SJSA1 (cell line): Measurements from ENCODE around the gene PARG. TPM values are rescaled to one million over a fixed set of nuclear protein-coding genes. Genes with fewer than 3 reads are reported as not detected.
"Not testable (repeated sequence)": the region's sequence is repeated elsewhere in the genome, so short reads cannot be mapped to it uniquely, and the experiment has no call there.

Experiments used
- DNase-seq, 2 experiments: peaks; one replicate each; pipeline ENCODE4 v3.0.0-alpha.2; 2015 to 2020; ENCODE audit warnings: low spot score in 2 of 2, low read depth in 1 of 2
- H3K27ac ChIP-seq: fragments of 250-450 bp; sonication (Bioruptor Pico); 2 replicates; pipeline ENCODE4 v1.5.1; 2020; ENCODE audit warnings: mild to moderate bottlenecking, moderate library complexity
- H3K27me3 ChIP-seq: fragments of 250-450 bp; sonication (Bioruptor Pico); replicated peaks from 2 replicates; pipeline ENCODE4 v1.5.1; 2020; ENCODE audit warnings: mild to moderate bottlenecking, moderate library complexity
- H3K36me3 ChIP-seq: fragments of 250-450 bp; sonication (Bioruptor Pico); 2 replicates; pipeline ENCODE4 v1.5.1; 2020; ENCODE audit warnings: mild to moderate bottlenecking
- H3K4me1 ChIP-seq: fragments of 250-450 bp; sonication (Bioruptor Pico); replicated peaks from 2 replicates; pipeline ENCODE4 v1.6.1; 2021; ENCODE audit warnings: mild to moderate bottlenecking
- H3K4me3 ChIP-seq: fragments of 250-450 bp; sonication (Bioruptor Pico); 2 replicates; pipeline ENCODE4 v1.5.1; 2020; ENCODE audit warnings: mild to moderate bottlenecking
- H3K9me3 ChIP-seq: fragments of 250-450 bp; sonication (Bioruptor Pico); replicated peaks from 2 replicates; pipeline ENCODE4 v1.5.1; 2020; ENCODE audit warnings: mild to moderate bottlenecking
- total RNA-seq: library from RNA; depleted of rRNA; stranded (reverse); fragments of >200 nt; shearing (Covaris generic); gene quantifications from 2 replicates; pipeline ENCODE4 v1.2.3, GENCODE V29; 2014; rRNA removed

PARG gene
- total RNA-seq, result 31.0 and 38.1 TPM in 2 replicates

DNA sequence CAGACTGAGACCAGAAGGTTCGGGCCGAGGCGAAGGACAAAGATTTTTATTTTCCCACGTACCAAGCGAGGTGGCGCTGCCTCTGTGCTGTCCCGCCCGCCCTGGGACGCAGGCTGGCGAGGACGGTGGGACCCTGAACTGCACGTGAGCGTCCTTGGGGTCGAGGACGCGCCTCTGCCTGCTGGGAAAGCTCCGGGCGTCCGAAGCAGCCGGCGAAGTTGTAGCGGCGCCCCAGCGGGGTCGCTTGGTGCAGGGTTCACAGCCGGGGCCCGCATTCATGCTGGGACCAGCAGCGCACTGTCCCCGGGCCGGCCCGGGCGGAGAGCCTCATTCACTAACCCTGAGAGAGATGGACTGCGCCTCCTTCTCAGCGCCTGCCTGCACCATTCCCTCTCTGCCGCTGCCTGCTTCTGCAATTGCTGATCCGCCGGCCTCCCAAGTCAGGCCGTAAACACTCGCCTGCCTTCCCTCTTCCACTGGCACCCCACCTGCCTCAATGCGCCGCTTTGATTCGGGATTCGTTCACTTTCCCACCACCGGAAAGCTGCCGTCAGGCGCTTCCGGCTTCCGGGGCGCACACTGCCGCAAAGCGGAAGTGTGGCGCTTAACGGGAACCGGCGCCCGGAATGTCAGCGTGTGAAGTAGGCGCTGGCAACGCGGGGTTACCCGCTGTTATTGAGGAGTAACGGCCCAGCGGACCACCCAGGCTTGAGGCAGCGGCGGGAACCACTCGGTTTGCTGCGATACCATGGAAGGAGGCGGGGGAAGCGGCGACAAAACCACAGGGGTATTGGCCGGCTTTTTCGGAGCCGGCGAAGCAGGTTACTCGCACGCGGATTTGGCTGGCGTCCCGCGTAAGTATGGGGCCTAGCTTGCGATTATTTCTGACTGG lies at the start of gene PARG, which contains the start of gene TIMM23B:
TSS of gene PARG (minus strand) at position 581 of the 892 bp plus-strand sequence. CDS start at position 279, 302 bp downstream.
TSS of gene TIMM23B (plus strand) at position 607 of the 892 bp plus-strand sequence. CDS start at position 749, 142 bp downstream.
- H3K27ac ChIP-seq, result peak within 1 kb of the TSS; percentile 77
- peak; percentile 82 to 83 for DNase-seq
- H3K27me3 ChIP-seq, H3K36me3 ChIP-seq, H3K4me1 ChIP-seq, H3K9me3 ChIP-seq: not testable (repeated sequence)
- peak within 1 kb of the TSS; percentile 46 for H3K4me3 ChIP-seq

DNA sequence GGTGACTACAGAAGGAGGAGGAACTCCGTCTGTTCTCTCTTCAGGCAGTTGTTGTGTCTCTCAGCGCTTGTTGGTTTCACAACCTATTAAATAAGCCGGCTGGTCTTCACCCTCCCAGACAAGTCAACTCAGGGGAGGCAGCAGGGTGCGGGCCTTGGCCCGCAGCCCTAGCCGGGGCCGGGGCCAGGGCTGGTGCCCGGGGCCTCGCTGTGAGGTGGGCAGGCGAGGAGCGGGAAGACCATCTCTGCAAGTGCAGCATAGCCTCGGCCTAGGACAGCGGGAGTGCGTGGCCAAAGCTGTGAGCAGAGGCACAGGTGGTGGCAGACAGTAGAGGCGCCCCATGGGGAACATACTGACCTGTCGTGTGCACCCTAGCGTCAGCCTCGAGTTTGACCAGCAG lies 46.5 kb upstream of the PARG start, which contains the start of gene AGAP6:
TSS of gene AGAP6 (plus strand) at position 31 of the 400 bp plus-strand sequence. CDS start at position 341, 310 bp downstream.
- not testable (repeated sequence) for H3K9me3 ChIP-seq, H3K4me1 ChIP-seq

DNA sequence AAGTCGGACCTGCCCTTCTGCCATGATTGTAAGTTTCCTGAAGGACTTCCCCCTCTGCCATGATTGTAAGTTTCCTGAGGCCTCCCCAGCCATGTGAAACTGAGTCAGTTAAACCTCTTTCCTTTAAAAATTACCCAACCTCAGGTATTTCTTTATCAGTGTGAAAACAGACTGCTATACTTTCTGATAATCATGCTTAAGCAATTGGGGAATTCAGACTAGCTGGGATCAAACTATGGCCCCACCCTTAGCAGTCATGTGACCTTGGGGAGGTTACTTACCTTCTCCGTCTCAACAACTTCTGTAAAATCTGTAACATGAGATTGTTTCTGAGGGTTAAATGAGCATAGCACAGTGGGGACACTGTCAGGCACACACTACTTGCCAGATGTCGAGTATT lies 45.4 kb upstream of the PARG start:
- H3K4me3 ChIP-seq, H3K27ac ChIP-seq, H3K36me3 ChIP-seq, H3K27me3 ChIP-seq, DNase-seq, H3K4me1 ChIP-seq, H3K9me3 ChIP-seq: not testable (repeated sequence)

More for the DNA sequence above, 46.5 kb upstream of the PARG start, which contains the start of gene AGAP6:
- not testable (repeated sequence) for H3K4me3 ChIP-seq, DNase-seq, H3K27ac ChIP-seq, H3K36me3 ChIP-seq, H3K27me3 ChIP-seq

DNA sequence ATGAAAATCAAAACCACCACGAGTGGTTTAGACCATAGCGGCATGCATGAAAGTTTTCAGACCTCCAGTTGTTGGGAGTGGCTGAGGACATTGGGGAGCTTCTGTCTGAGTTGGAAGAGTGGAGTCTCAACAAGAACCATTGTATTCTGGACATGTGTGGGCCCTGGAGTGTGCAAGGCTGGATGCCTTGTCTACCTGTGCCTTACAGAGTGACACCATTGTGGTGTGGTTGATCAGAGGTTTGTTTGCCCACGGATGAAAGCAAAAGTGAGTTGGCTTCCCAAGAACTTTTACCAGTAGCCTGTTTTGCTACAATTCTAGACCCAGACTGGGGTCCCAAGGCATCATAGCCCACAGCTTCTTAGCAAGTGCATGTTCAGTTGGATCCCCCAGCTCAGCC lies 35.9 kb upstream of the PARG start:
- not testable (repeated sequence) for DNase-seq, H3K36me3 ChIP-seq, H3K27me3 ChIP-seq, H3K4me3 ChIP-seq, H3K9me3 ChIP-seq, H3K27ac ChIP-seq, H3K4me1 ChIP-seq

DNA sequence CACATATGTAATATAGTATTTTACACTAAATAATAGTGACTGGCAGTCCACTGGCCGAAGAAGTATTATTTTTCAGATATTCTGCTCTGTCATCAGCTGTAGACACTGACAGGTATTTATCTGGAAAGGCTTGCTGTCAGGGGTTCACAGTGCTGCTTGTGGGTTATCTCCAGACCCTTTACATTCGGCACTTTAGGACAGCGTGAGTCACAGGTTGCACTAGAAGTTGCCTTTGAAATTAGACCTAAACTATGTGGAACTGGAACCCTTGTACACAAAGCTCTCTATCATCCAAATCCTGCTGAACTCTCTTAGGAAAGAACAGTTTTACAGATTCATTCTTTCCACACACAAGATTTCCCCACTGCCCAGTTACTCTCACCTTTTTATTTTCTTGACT lies 30.3 kb upstream of the PARG start:
- not testable (repeated sequence) for H3K4me1 ChIP-seq, H3K4me3 ChIP-seq, H3K36me3 ChIP-seq, H3K27me3 ChIP-seq, DNase-seq, H3K27ac ChIP-seq, H3K9me3 ChIP-seq

DNA sequence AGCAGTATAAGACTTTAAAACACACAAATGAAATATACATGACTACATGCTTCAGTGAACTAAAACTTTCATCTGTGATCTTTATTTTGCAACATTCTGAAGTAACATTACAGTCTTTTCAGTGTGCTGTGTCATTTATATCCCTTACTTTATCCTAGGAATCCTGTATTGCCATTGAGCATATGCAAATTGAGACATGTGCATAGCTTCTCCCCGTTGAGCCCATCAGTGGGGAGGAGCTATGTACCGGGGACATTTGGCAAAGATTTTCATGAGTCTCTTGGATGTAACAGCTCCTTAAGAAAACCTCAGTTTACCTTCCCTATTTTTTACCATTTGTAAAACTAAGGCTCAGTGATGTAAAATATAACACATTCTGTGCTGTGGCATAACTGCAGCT lies 29.6 kb upstream of the PARG start:
- DNase-seq, H3K4me1 ChIP-seq, H3K27ac ChIP-seq, H3K27me3 ChIP-seq, H3K4me3 ChIP-seq, H3K36me3 ChIP-seq, H3K9me3 ChIP-seq: not testable (repeated sequence)

DNA sequence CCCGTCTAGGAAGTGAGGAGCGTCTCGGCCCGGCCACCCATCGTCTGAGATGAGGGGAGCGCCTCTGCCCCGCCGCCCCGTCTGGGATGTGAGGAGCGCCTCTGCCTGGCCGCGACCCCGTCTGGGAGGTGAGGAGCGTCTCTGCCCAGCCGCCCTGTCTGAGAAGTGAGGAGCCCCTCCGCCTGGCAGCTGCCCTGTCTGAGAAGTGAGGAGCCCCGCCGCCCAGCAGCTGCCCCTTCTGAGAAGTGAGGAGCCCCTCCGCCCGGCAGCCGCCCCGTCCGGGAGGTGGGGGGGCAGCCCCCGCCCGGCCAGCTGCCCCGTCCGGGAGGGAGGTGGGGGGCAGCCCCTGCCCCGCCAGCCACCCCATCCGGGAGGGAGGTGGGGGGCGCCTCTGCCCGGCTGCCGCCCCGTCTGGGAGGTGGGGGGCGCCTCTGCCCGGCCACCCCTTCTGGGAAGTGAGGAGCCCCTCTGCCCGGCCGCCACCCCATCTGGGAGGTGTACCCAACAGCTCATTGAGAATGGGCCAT lies 28.6 kb upstream of the PARG start:
- not testable (repeated sequence) for H3K36me3 ChIP-seq, H3K4me3 ChIP-seq, H3K27me3 ChIP-seq, H3K9me3 ChIP-seq, DNase-seq, H3K27ac ChIP-seq, H3K4me1 ChIP-seq

DNA sequence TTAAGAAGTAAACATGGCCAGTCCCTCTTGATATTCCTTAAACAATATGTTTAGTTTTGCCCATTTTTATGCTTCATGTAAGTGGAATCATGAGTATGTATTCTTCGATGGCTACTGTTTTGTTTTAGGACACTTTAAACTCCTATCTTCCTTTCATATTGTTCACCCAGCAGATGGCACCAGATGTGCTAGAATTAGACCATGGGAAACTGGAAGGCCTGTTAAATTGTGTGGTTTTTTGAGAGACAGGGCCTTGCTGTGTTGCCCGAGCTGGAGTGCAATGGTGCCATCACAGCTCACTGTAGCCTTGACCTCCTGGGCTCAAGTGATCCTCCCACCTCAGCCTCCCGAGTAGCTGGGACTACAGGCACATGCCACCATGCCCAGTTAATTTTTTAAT lies 11.3 kb upstream of the PARG start:
- not testable (repeated sequence) for DNase-seq, H3K9me3 ChIP-seq, H3K27ac ChIP-seq, H3K27me3 ChIP-seq, H3K4me1 ChIP-seq, H3K4me3 ChIP-seq, H3K36me3 ChIP-seq

DNA sequence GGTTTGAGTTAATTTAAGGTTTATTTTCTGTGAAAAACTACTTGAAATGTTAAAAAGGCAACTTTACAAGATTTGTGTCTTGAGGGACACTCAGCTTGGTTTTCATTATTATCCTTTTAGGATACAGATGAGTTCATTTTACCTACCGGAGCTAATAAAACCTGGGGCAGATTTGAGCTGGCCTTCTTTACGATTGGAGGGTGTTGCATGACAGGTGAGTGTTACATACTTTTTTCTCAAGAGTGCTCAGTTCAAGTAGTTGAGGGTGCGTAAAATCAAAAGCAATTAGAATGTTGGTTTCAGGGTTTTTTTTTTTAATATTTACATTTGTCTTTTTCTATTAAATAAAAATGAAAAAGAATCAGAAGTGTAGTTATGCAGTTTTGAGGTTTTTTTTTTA lies 10.2 kb upstream of the PARG start:
- H3K27me3 ChIP-seq, H3K36me3 ChIP-seq, H3K4me1 ChIP-seq, H3K4me3 ChIP-seq, H3K9me3 ChIP-seq, H3K27ac ChIP-seq, DNase-seq: not testable (repeated sequence)

DNA sequence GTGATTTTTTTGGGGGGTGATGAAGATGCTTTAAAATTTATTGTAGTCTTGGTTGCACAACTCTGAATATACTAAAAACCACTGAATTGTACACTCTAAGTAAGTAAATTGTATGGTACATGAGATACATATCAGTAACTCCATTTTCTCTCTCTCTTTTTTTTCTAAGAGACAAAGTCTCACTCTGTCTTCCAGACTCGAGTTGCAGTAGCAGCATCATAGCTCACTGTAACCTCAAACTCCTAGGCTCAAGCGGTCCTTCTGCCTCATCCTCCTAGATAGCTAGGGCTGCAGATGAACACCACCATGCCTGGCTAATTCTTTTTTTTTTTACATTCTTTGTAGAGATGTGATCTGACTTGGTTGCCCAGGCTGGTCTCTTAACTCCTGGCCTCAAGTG lies 6.9 kb upstream of the PARG start:
- DNase-seq, H3K9me3 ChIP-seq, H3K4me3 ChIP-seq, H3K27ac ChIP-seq, H3K36me3 ChIP-seq, H3K4me1 ChIP-seq, H3K27me3 ChIP-seq: not testable (repeated sequence)

DNA sequence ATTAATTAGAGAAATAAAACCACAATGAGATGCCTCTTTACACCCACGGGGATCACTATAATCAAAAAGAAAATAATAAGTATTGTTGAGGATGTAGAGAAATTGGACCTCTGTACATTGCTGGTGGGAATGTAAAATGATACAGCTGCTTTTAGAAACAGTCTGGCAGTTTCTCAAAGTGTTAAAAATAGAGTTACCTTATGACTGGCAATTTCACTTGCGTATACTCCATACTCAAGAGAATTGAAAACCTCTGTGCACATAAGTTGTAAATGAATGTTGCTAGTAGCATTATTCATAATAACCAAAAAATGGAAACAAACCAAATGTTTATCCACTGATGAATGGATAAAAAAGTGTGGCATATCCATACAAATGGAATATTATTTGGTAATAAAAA lies 6.3 kb upstream of the PARG start:
- not testable (repeated sequence) for H3K27me3 ChIP-seq, H3K4me3 ChIP-seq, DNase-seq, H3K4me1 ChIP-seq, H3K9me3 ChIP-seq, H3K27ac ChIP-seq
- H3K36me3 ChIP-seq, result peaks cover 10% of the 10 kb centered on the region

DNA sequence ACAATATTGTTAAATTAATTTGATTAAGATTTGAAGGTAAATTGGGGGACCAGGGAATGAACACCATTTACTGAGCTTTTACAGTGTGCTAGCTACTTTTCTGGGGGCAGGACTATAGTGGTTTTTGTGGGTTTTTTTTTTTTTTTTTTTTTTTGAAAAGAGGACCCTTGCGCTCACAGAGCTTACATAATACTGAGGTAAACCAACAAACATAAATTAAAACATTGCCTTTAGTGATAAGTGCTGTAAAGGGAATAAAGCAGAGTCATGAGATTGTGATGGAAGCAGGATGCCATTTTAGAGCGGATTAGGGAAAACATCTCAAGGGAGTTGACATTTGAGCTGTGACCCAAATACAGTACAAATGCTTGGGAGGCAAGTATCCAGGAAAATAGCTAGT lies 1.8 kb upstream of the PARG start:
- not testable (repeated sequence) for DNase-seq, H3K27ac ChIP-seq, H3K4me3 ChIP-seq, H3K4me1 ChIP-seq, H3K27me3 ChIP-seq, H3K9me3 ChIP-seq
- peaks cover 10% of the 10 kb centered on the region for H3K36me3 ChIP-seq

DNA sequence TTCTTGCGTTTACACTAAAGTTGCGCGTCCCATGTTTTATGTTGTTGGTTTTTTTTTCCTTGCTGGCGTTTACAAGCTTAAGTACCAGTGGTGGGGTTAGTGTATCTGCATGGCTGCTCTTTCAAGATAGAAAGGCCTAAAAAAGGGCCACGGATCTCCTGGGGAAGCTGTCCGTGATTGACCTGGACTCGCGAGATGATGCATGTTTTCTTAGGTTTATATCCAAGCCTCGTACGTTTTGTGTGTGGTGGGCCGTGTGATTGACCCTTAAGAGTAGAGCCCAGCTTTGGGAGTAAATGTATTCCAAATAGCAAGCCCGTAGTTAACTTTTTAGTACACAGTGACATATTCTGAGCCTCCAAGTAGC lies 495 bp upstream of the PARG start:
- peak overlapping the region; percentile 46 for H3K4me3 ChIP-seq
- not testable (repeated sequence) for H3K9me3 ChIP-seq, H3K27me3 ChIP-seq, H3K4me1 ChIP-seq
- peak in 1 of 2 experiments; percentile 16 for DNase-seq
- H3K36me3 ChIP-seq, result peaks cover 10% of the 10 kb centered on the region
- peak overlapping the region; percentile 77 for H3K27ac ChIP-seq

DNA sequence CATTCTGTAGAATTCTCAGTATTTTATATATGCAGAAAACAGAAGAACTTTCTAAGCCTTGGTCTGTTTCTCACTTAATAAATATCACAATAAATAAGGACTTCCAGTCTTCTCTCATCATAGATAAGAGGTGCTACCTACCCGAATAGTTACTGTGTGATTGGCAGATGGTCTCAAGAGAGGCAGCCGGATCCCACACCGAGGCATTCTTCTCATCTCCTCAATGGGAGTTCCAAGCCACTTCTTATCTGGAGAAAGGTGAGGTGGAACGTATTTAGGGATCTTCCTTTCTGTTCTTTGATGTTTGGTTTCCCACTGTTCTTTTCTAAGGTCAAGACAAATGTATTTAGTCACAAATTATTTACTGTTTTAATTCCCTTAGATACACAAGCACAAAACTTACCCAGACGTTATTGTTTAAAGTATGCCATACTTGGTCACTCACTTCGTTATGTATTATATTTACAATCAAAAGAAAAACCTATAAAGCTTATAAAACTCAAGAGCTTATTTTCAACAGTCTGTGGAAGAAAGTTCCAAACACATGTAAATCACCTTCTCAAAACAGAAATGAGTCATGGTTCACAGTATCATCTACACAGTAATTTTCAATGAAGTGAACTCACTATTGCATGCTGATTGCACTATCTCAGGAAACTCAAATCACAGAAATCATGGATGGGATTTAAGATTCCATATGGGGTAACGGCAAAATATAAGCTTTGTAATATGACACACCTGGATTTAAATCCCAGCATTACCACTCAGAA lies 9.7 kb downstream of the PARG start:
- not testable (repeated sequence) for H3K4me3 ChIP-seq, H3K36me3 ChIP-seq, H3K27ac ChIP-seq, H3K9me3 ChIP-seq, H3K27me3 ChIP-seq, H3K4me1 ChIP-seq, DNase-seq
